ENCODE measurements around the gene GPAM. TPM values are rescaled to one million over a fixed set of nuclear protein-coding genes. Genes with fewer than 3 reads are reported as not detected.
"Not testable (repeated sequence)": the region's sequence is repeated elsewhere in the genome, so short reads cannot be mapped to it uniquely, and the experiment has no call there.

Gene GPAM
- total RNA-seq, 1 donor from 2014 or later: 6.5 TPM

GRCh38 chr10:112132435-112132834 is 51.1 kb downstream of the GPAM start:
- no peak for DNase-seq (ENCODE audit: low read depth in 2 of 2)

GRCh38 chr10:112131996-112132395 is 51.6 kb downstream of the GPAM start:
- no peak for DNase-seq (ENCODE audit: low read depth in 2 of 2)

- no peak for DNase-seq (ENCODE audit: low read depth in 2 of 2)
Measured at GRCh38 chr10:112131346-112131745, 52.2 kb downstream of the GPAM start.

DNA sequence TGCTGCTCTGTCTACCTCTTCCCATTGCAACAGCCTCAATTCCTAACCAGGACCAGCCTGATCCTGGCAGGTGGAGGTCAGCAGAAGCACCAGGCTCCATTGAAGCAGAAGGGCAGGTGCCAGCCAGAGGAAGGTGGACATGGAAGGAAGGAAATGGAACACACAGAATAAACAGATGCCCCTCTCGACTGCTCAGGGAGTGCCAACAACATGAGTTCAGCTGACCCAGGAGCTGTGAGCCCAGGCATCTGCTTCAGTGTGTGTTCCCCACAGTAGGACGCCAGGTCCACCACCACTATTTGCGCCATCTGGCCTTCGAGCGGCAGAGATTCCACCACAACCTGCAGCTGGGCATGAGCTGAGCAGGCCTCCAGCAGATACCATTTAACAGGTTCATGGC is 56.7 kb downstream of the GPAM start:
- DNase-seq (ENCODE audit: low read depth in 2 of 2): no peak

- no peak for DNase-seq (ENCODE audit: low read depth in 2 of 2)
Measured at GRCh38 chr10:112126172-112126571, 57.4 kb downstream of the GPAM start.

- no peak for DNase-seq (ENCODE audit: low read depth in 2 of 2)
Measured at GRCh38 chr10:112124866-112125265, 58.7 kb downstream of the GPAM start.

GRCh38 chr10:112122827-112123226 is 60.7 kb downstream of the GPAM start:
- DNase-seq (ENCODE audit: low read depth in 2 of 2): no peak

DNA sequence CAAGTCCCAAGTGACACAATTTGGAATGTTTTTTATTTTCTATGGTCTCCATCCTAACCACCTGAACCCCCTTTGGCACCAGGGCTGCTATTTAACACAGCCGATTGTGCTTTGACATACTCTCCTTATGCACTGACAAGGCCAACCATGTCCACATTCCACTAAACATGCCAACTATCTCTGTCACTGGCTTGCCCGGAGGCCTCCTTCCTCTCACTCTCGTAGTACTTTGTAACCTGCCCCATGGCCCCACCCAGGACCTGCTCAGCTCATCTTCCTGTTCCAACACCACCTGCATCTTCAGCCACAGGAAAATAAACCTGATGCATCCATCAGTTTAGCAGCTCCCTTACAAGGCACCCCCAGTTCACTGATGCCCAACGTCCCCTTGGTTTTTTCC is 63.1 kb downstream of the GPAM start:
- no peak for DNase-seq (ENCODE audit: low read depth in 2 of 2)

DNA sequence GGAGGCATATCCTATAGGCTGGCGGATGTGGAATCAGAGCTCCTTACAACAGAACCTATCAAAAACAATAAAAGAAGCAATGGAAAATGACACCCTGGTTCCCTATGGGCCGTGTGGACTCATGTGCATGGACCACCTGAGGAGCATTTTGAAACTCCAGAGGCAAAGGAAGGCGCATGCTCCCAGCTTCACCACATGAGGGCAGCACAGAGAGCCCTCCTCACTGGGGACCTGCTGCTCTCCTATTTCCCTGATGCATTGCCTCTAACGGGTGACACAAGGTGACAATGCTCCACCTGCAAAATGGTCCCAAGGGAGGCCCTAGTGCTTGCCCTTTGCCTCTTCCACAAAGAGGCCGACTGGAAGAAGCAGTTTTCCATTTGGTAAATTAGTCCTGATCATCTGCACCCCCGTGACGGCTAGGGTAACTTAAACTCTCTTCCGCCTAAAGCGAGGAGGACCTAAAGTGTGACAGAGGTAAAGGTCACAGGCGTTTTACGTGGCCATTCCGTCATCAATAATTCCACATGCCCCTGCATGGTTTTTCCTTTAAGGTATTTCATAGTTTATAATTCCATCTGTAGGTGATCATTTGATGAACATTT is 67.7 kb downstream of the GPAM start:
- peak; percentile 10 to 42 for DNase-seq (ENCODE audit: low read depth in 2 of 2)

DNA sequence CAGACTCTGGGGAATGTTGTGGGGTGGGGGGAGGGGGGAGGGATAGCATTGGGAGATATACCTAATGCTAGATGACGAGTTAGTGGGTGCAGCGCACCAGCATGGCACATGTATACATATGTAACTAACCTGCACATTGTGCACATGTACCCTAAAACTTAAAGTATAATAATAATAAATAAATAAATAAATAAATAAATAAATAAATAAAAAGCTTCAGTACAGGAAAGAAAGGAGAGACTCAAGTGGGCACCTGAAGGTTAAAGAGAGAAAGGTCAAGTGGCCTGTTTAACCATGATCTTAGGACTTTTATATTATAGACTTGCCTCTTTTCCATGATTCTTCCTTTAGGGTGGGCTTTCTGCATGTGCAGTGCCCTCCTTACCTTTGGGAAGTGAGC is 73.8 kb downstream of the GPAM start:
- not testable (repeated sequence) for DNase-seq (ENCODE audit: low read depth in 2 of 2)

Other genes starting within 250 kb of the GPAM start
- not detected in 2 replicates for gene TECTB, start 99.6 kb upstream of the GPAM start, total RNA-seq
- gene ACSL5, start 190.4 kb upstream of the GPAM start, total RNA-seq: 34.4 and 59.9 TPM in 2 replicates

Measured in dermis microvascular lymphatic vessel endothelial cell (primary cell).